GM21447 (cell line): Measurements from ENCODE around the gene KCNK4.
A peak's percentile ranks its signal among the peaks of the same experiment; 100 is the strongest.

Source experiments
- ATAC-seq: cut with Tn5 transposase; IDR thresholded peaks from one replicate; pipeline ENCODE4 v1.9.1; 2021; ENCODE audit not compliant: unreplicated experiment

Gene KCNK4

DNA sequence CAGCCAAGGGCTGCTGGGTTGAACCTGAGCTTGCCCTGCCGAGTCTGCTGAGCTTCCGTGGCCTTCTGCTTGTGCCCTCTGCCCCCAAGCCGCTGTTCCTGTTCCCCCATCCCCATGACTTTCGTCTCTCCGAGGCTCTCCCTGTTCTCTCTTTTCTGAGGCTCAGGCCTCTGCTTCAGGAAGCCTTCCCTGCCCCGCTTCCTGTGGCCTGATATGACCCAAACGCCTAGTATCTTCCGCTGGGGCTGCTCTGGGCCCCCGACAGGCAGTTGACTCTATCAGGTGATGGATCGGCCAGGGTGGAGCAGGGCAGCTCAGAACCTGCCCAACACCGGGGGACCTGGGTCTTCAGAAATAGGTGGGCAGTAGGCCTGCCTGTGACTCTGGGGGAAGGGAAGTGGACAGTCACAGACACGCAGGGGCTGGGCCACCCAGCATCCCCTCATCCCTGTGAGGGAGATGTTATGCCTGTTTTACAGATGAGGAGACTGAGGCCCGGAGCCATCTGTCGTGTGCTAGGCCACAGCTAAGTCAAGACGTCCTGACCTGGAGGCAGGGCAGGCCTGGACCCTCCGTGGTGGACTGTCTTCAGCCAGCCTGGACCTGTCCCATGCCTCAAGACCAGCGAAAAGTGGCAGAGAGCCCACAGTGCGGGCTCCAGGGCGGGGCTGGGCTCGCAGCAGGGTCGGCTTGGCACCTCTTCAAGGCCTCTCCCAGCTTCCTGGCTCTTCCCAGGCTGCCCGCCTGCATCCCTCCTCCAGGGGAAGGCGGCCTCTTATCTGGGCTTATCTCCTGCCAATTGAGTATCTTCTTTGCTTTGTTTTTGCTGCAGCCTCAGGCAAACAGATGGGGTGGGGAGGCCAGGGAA lies 22.8 kb upstream of the KCNK4 start:
- ATAC-seq, result no peak

DNA sequence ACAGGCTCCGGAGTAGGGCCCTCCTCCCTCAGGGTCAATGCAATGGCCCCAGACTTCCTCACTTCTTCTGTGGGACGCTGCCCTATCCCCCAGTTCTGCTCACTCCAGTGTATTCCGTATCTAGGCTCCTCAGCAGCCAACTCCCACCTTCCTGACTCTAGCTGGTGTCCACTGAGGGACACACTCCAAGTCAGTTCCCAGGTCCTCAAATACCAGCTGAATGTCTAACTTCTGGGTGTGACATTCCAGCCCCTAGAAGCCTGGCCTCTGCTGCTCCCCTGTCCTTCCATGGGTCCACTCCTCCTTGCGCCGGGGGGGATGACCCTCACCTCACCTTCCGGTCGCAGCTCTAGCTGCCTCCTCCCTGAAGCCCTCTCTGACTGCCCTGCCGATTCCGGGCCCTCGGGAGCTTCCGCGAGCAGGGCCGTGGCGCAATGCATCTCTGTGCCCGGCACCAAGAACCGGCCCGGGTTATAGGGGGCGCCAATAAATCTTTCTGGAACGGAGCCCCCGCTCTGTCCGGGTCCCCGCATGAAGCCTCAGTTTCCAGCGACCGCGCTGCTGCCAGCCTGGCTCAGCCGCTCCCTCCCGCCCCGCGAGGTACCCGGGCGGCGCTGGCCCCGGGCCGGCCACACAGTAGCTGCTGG lies 22.1 kb upstream of the KCNK4 start:
- peak; percentile 6 for ATAC-seq

DNA sequence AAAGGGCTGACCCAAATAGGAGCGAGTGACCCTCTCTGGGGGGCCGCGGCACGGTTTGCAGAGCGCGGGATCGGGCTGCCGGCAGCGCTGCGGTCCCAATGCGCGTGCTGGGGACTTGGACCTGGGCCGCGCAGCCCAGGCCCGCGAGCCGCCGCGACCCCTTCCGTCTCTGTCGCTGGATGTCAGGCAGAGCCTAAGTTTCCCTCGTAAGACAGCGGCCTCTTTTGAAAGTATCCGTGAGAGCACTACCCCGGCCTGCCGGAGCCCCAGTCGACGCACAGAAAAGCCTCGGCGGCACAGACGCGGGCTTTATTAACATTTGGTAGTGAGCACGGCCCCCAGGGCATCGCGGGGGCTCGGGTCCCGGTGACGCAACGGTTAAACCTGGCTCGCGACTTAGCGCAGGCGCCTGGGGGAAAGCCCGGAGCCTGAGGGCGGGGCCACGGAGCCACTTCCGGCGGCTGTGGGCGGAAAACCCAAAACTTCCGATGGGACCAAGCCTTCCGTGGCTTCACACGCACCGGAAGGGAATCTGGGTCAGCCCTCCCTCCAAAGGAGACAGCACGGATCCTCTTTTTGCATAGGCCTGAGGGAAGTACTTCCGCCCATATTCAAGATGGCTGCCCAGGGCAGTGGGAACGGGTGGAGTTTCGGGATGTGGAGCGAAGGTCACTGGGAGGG lies 21.4 kb upstream of the KCNK4 start:
- peak; percentile 66 for ATAC-seq

DNA sequence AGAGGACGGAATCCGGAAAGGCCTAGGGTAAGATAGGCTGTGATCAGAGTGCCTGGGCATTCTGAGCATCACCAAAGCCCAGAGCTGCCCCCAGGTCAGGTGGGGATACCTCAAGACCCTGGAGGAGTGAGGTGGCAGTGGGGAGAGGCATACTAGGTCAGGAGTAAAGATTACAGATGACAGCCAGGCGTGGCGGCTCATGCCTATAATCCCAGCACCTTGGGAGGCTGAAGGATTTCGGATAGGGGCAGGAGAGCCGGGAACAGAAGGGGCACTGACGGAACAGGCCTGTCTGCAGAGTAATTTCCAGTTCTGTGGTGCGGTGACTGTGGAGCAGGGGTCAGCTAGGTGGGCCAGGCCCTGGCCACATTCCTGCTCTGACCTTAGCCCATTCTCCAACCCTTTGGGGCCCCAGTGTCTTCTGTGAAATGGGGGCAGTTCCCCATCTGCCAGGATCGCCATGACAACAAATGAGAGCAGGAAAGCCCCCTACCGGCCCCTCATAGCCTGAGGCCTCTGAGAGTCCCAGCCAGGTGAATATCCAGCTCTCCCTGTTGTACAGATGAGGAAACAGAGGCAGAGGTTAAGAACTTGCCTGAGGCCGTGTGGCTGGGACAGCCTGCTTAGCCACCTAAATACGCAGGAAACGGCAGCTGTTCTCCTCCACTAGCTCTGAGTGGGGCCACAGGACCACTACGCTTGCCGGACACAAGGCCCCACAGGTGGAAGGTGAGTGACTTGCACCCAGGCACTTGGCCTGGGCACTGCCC lies 15.9 kb upstream of the KCNK4 start:
- ATAC-seq, result no peak

DNA sequence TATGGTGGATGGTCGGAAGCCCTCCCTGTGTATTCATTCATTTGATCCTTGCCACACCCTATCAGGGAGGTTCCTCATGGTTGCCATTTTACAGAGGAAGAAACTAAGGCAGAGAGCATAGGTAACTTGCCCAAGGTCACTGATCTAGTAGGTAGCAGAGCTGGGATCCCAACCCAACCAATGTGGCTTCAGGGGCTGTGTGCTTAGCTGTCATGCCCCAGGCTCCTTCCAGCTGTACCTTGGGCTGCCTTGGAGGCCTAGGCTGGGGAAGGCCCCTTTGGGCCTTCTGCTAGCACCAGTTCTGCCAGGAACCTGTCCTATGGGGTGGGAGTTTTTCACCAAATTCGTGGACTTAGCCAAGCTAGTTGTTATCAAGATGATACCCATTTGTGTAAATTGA lies 15.3 kb upstream of the KCNK4 start:
- no peak for ATAC-seq

DNA sequence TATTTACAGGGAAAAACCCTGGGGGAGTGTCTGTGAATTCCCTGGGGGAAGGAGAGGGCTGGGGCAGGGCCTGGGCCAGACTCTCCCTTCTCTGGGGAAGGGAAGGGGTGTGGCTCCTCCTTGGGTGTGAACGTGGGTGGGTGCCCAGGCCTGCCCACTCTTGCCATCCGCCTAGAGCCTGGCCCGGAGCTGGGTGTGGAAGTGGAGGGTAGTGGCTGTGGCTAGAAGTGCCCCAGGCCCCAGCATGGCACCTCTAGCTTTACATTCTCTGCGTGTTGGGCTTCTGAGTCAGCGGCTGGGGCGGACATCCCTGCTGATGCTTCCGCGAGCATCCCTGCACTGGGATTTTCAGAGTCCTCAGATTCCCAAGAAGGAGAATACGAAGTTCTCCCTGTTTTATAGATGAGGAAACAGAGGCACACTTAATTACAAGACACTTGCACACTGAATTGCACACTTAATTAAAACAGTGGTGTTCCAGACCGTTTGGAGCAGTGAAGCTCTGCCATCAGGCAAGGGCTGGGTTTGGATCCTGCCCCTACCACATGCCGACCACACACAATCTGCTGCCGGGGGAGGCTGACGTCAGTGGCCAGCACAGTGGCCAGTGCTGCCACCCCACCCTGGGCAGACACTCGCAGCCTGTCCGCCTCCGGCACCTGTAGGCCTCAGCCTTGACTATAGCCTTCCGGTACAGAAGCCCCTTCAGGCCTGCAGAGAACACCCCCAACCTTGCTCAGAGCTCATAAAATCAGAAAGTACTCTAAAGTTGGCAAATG lies 14.3 kb upstream of the KCNK4 start:
- ATAC-seq, result no peak

DNA sequence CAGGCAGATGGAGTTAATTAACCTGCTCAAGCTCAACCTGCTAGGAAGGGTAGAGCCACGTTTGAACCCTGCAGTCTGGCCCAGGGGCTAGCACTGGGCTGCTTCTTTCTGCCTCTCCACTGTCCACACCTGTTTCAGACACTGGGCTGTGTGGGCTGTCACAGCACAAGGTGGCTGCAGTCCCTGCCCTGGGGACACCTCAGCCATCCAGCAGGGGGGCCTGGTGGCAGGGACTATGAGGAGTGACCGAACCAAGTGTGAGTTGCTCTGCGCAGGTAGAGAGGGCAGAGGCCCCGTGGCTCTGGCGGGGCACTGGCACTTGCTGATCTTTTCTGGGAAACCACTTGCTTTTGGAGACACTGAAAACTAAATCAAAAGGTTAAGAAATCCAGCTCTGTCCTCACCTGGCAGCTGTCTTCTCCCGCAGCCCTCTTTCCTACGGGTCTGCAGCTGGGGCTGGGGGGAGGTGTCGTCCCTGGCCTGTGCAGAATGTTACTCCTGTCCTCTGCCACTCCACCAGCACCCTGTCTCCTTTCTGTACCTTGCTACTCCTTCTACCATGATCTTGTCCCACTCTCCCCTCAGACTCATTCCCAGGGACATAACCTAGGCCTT lies 12.4 kb upstream of the KCNK4 start:
- no peak for ATAC-seq

DNA sequence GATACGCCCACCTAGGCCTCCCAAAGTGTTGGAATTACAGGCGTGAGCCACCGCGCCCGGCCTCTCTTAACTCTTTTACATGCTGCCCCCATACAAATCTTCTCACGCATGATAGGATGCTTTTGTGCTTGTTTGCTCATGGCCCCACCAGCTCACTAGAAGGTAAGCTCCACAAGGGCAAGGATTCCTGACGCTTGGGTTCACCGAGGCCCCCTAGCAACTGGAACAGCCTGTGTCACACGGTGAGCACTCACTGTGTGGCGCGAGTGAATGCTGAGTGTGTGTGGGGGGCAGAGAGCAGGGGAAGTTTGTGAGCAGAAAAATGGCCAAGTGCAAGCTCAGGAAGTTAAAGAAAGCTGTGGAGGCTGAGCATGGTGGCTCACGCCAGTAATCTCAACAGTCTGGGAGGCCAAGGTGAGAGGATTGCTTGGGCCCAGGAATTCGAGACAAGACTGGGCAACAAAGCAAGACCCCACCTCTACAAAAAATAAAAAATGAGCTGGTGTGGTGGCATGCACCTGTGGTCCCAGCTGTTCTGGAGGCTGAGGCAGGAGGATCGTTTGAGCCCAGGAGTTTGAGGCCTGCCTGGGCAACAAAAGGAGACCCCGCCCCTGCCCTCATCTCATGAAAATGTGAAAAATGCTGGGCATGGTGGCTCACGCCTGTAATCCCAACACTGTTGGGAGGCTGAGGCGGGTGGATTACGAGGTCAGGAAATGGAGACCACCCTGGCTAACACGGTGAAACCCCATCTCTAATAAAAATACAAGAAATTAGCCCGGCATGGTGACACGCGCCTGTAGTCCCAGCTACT lies 8.9 kb upstream of the KCNK4 start:
- no peak for ATAC-seq

DNA sequence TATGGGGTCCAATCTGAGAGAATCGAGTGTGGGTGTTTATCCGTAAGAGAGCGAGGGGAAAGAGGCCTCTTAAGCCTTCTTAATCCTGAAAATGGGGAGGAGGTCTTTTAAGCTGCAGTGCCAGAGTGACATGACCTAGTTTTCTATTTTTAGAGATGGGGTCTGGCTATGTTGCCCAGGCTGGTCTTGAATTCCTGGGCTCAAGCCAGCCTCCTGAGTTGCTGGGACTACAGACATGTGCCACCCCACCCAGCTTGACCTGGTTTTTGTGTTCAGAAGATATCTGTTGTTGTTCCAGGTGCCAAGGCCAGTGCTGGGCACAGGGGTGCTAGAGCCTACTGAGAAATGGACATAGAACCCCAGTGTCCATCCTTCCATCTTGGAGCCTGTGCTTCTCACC lies 8.0 kb upstream of the KCNK4 start:
- no peak for ATAC-seq

DNA sequence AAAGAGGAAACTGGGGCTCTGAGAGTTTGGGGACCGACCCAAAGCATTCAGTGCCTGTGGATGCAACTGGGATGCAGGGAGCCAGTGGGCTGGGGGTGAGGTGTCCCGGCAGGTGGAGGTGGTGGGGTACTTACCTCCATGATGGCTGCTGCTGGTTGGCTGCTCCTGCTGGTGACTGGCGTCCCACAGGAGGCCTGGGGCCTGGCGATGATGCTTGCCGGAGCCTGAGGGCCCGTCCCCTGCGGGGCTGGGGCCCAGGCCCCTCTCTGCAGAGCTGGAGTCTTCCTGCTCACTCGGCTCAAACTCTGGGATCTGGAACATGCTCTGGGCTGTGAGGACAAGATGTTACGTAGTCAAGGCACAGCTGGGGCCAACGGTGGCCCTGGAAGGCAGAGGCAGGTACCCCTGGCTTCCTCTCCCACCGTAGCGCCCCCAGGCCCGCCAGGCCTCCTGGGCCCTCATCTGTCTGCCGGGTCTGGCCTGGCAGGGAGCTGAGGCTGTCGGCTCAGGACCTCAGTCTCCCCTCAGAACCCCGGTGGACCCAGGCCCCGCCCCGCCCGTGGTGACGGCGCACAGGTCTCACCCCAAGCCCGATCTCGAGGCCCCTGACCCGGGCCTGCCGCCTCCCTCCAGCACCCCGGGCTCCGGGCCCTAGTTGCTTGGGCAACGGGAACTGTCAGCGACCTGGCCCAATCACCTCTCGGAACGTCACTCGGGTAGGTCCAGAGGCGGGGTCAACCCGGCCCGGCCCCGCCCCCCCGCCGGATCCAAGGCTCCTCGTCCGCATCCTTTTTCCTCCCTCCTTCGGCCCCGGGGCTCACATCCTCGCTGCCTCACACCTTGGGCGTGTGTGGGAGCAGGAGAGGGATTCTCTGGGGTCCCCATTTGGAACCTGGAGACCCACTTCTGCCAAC lies 6.8 kb upstream of the KCNK4 start, which contains the start of gene BAD:
BAD (minus strand) TSS at position 618 of the 914 bp plus-strand sequence; CDS start at position 321, 297 bp downstream.
- peak; percentile 74 for ATAC-seq

DNA sequence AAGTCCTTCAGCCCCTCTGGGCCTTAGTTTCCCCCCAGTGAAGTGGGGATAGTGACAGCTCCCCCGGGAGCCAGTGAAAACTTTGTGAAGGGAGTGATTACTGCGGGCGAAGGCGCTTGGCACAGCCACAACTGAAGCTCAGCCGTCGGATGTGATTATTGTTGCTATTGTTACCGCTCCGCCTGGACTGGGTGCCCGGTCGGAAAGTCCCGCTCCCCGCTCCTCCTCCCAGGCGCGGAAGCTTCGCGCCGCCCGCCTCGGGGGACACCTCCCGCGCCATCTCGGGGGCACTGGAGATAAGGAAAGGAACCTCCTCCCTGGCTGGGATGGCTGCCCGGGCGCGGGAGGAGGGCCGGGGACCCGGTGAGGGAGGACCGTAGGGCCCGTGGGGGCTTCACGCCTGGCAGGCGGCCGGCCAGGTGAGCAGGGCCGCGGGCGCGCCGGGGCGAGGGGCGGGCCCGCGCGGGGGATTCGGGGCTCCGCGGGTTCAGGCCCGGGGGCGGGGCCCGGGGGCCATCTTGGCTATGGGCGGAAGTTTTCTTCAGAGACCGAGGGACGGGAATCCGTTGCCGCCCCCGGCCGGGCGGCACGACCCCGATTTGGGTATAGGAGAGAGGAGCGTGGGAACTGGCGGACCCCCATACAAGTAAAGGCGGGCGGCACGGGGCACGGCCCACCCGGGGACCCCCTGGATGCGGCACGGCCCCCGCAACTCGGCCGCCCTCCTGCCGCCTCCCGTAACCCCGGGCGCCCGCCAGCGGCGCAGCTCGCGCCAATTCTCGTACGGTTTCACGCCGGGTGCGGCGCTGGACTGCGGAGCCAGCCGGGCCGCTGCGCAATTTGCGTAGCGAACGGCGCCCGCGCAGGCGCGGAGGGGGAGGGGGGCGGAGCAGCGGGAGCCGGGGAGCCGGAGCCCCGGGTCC lies 5.9 kb upstream of the KCNK4 start, which contains the start of gene GPR137:
GPR137 (plus strand) TSS at position 887 of the 923 bp plus-strand sequence. CDS start 677 bp downstream, outside the sequence.
- ATAC-seq, result peak; percentile 54

DNA sequence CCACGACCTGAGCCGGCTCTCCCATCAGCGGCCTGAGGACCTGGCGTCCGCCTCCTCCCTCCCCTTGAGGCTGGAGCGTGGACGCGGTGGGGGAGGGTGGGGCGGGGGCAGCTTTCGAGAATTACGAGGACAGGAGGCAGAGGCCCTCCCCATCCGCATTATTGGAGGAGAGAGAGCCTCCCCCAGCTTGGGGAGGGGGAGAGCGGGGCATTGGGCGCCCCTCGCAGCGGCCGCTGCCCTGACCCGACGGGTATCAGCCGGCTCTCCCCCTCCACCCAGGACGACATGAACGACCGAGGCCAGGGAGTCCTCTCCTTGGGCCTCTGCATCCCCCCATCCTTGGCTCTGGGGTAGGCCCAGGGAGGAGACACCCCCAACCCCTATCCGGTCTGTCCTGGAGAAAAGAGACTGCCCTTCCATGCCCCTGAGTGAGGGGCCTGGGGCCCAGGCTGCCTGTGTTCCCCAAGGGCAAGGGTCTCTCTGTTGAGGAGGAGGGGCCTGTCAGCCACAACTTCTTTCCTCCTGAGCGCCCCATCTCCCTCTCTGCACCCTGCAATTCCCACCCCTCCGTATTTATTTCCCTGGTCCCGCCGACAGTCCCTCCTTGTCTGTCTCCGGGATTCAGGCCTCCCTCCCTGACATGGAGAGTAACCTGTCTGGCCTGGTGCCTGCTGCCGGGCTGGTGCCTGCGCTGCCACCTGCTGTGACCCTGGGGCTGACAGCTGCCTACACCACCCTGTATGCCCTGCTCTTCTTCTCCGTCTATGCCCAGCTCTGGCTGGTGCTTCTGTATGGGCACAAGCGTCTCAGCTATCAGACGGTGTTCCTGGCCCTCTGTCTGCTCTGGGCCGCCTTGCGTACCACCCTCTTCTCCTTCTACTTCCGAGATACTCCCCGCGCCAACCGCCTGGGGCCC lies 5.0 kb upstream of the KCNK4 start:
- no peak for ATAC-seq

DNA sequence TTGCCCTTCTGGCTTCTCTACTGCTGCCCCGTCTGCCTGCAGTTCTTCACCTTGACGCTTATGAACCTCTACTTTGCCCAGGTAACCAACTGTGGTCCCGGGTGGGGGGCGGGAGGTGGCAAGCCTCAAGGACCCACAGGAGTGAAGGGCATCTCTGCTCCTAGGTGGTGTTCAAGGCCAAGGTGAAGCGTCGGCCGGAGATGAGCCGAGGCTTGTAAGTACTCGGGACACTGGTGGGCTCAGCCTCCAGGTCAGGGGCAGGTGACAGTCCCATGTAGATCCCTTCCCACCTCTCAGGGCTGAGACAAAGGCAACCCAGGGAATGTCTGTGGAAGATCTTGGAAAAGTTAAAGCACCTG lies 4.3 kb upstream of the KCNK4 start:
- no peak for ATAC-seq

DNA sequence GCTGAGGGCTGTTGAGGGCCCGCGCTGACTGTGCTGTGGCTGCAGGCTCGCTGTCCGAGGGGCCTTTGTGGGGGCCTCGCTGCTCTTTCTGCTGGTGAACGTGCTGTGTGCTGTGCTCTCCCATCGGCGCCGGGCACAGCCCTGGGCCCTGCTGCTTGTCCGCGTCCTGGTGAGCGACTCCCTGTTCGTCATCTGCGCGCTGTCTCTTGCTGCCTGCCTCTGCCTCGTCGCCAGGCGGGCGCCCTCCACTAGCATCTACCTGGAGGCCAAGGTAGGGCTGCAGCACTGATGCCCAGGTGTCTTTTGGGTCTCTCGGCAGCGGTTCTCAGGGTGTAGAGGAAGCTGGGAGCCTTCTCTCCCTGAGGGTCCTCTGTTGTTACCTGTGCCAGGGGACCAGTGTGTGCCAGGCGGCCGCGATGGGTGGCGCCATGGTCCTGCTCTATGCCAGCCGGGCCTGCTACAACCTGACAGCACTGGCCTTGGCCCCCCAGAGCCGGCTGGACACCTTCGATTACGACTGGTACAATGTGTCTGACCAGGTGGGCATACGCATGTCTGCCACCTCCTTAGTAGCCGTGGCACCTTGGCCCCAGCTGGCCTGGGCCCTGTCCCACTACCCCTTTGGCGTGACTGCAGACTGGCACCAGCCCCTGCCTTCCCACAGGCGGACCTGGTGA lies 3.3 kb upstream of the KCNK4 start:
- ATAC-seq, result no peak

DNA sequence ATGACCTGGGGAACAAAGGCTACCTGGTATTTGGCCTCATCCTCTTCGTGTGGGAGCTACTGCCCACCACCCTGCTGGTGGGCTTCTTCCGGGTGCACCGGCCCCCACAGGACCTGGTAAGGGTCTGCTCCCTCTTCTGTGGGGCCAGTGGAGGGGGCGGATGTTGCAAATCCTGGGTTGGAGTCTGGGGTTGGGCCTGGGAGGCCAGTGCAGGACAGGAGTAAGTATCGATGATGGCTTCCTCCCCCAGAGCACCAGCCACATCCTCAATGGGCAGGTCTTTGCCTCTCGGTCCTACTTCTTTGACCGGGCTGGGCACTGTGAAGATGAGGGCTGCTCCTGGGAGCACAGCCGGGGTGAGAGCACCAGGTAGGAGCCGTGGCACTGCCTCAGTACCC lies 2.8 kb upstream of the KCNK4 start:
- ATAC-seq, result no peak
